Measurements from ENCODE around the gene DPY19L1. TPM values are rescaled to one million over a fixed set of nuclear protein-coding genes. Genes with fewer than 3 reads are reported as not detected.

Gene DPY19L1
- total and polyA plus RNA-seq, 2 donors (not counting 3 experiments of a cell fraction or from before 2014, with no cell fraction given) = 30.9 to 53.1 TPM

DNA sequence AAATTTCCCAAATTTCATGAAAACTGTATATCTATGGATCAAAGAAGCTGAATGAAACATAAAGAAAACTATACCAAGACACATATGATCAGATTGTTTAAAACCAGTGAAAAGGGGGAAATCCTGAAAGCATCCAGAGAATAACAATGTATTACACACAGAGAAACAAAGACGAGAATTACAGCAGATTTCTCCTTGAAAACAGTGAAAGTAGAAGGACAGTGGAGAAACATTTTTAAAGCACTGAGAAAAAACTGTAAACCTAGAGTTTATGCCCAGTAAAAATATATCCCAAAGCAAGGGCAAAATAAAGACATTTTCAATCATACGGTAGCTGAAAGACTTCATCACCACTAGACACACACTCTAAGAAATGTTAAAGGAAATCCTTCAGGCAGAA, 121.0 kb downstream of the DPY19L1 start:
- Histone ChIP-seq H3K79me2 (ENCODE audit: control insufficient read depth, insufficient read depth, low read length) (no peaks in the 10 kb centered on the region), H3K4me1 (ENCODE audit: control insufficient read depth, extremely low read depth, insufficient read depth, low read length) (no peaks in the 10 kb centered on the region), H3K27me3 (ENCODE audit: control insufficient read depth in 2 of 2, insufficient read depth in 2 of 2, low read length in 2 of 2) (no peaks in the 10 kb centered on the region), H3K9ac (replicated peaks; ENCODE audit: extremely low read depth, insufficient read depth, low read length) (no peak overlapping the region), H3K4me2 (ENCODE audit: insufficient read depth, low read length) (no peak overlapping the region), H3K9me3 (replicated peaks; ENCODE audit: control insufficient read depth, insufficient read depth, low read length) (no peaks in the 10 kb centered on the region), H4K20me1 (replicated peaks; ENCODE audit: control insufficient read depth, extremely low read depth, insufficient read depth, low read length) (no peaks in the 10 kb centered on the region), H2AFZ (ENCODE audit: low read depth, low read length) (no peak overlapping the region), H3K27ac (ENCODE audit: insufficient read depth, low read depth, low read length) (no peak overlapping the region), H3K9me1 (replicated peaks; ENCODE audit: control insufficient read depth, extremely low read depth, insufficient read depth, low read length) (no peaks in the 10 kb centered on the region), H3K36me3 (ENCODE audit: control insufficient read depth in 2 of 2, extremely low read depth in 1 of 2, insufficient read depth in 2 of 2, low read length in 2 of 2) (no peaks in the 10 kb centered on the region), H3K4me3 (replicated peaks in 1 of 3; ENCODE audit: insufficient read depth in 1 of 3, low read depth in 1 of 3, low read length in 3 of 3) (no peak overlapping the region)
- no TSS peak for BruUV-seq (replicated peaks)
- TF ChIP-seq EZH2 (IDR thresholded peaks at IDR 0.05; ENCODE audit: borderline replicate concordance, low read depth, low read length, severe bottlenecking) (no peak), JUN (IDR thresholded peaks at IDR 0.05; ENCODE audit: borderline replicate concordance, insufficient read depth, insufficient read length, low read depth) (no peak), GATA2 (IDR thresholded peaks at IDR 0.05; ENCODE audit: insufficient read depth, insufficient read length, low read depth, low read length) (no peak), MYC (IDR thresholded peaks at IDR 0.05; ENCODE audit: low read depth, low read length) (no peak), POLR2AphosphoS5 (IDR thresholded peaks at IDR 0.05; ENCODE audit: insufficient read depth, low read depth, low read length) (no peak), FOS (IDR thresholded peaks at IDR 0.05; ENCODE audit: borderline replicate concordance, insufficient read depth, low read length) (no peak), POLR2A (IDR thresholded peaks at IDR 0.05; ENCODE audit: low read depth, low read length) (no peak)
- TF ChIP-seq, protein P1, sequence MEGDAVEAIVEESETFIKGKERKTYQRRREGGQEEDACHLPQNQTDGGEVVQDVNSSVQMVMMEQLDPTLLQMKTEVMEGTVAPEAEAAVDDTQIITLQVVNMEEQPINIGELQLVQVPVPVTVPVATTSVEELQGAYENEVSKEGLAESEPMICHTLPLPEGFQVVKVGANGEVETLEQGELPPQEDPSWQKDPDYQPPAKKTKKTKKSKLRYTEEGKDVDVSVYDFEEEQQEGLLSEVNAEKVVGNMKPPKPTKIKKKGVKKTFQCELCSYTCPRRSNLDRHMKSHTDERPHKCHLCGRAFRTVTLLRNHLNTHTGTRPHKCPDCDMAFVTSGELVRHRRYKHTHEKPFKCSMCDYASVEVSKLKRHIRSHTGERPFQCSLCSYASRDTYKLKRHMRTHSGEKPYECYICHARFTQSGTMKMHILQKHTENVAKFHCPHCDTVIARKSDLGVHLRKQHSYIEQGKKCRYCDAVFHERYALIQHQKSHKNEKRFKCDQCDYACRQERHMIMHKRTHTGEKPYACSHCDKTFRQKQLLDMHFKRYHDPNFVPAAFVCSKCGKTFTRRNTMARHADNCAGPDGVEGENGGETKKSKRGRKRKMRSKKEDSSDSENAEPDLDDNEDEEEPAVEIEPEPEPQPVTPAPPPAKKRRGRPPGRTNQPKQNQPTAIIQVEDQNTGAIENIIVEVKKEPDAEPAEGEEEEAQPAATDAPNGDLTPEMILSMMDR (IDR thresholded peaks at IDR 0.05; ENCODE audit: extremely low read depth in 1 of 2, insufficient read depth in 1 of 2, low read depth in 1 of 2, low read length in 2 of 2) = no peak
- TF ChIP-seq, protein P2, sequence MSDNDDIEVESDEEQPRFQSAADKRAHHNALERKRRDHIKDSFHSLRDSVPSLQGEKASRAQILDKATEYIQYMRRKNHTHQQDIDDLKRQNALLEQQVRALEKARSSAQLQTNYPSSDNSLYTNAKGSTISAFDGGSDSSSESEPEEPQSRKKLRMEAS (IDR thresholded peaks at IDR 0.05; ENCODE audit: insufficient read depth, insufficient read length) = no peak
- no peak for DNase-seq (ENCODE audit: low read depth, low spot score)
- dilution Hi-C loops (cut with MboI; ENCODE audit: extremely low pct_ligation_motif_present, low sequenced_read_pairs) = no loop called here
- ChIA-PET CTCF (interaction anchor here (0.9 kb wide), 1 partner anchor 93 kb away, joined by 3 read pairs; no protein-coding TSS in a partner anchor), POLR2A (no interaction called here)
- no peak for FAIRE-seq
- intact Hi-C loops (cut with micrococcal nuclease) = no loop called here
